Adrenal gland (tissue), 5 donors: ENCODE measurements around the gene MBNL3.

Experiments
- CTCF ChIP-seq, 6 experiments: fragments of 450-650 bp in 4 of 6; fragments of 200-600 bp in 2 of 6; sonication (generic) in 1 of 6; IDR thresholded peaks; 1 replicate in 5 of 6; 2 replicates in 1 of 6; pipeline versions ENCODE4 v1.5.1 to v1.8.0; 2016 to 2021; ENCODE audit warnings: antibody characterized with exemption in 6 of 6, mild to moderate bottlenecking in 2 of 6, moderate library complexity in 1 of 6
- POLR2A ChIP-seq, 2 donors: fragments of 450-650 bp; IDR thresholded peaks; one replicate each; pipeline ENCODE4 v1.6.1; 2017; ENCODE audit warnings: antibody characterized with exemption in 2 of 2, mild to moderate bottlenecking in 2 of 2, moderate library complexity in 1 of 2
- donor health status: DM: no; HTN: no; CAD: no.

GRCh38 chrX:132395026-132395425, 93.8 kb downstream of the MBNL3 start:
- TF ChIP-seq POLR2A (IDR thresholded peaks at IDR 0.05) = no peak
- TF ChIP-seq CTCF (IDR thresholded peaks at IDR 0.05) = no peak
